HG03432 (cell line): ENCODE results near the gene PROKR2.

Experiments
- ATAC-seq: cut with Tn5 transposase; IDR thresholded peaks from one replicate; pipeline ENCODE4 v1.9.1; 2021; ENCODE audit warnings: mild to moderate bottlenecking, moderate library complexity; ENCODE audit not compliant: unreplicated experiment

The PROKR2 gene

DNA sequence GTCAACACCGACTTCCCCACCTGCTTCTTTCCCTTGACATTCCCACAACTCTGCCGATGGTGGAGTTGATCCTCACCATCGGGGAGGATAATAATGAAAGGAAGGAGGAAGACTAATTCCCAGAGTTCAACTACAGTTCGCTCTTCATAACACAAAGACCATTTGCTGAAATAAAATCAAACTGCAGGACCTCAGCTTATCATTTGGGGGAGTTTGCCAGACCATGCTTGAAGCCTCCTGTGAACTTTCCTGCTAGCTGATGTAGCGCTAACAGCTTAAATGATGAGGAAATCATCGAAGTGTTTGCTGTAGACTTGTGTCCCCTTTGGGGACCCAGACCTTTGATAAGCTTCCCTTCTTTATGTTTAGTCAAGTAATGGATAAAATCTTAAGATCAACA lies 26.2 kb downstream of the PROKR2 start:
- ATAC-seq: no peak

DNA sequence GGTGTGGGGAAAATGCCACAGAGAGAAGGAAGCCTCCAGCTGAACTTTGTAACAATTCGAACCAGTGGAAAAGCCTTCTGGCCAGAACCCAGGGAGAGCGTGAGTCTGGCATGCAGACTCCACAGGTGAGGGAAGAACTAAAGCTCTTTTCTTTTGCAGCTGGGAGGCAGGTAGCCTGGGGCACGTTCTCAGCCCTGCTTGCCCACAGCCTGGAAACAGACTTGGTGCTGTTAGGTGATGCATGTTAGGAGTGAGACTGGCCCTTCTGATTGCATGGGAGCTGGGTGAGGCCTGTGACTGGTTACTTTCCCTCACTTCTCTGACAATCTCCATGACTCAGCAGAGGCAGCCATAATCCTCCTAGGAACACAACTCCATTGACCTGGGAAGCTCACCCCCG lies 34.2 kb downstream of the PROKR2 start:
- ATAC-seq: no peak

DNA sequence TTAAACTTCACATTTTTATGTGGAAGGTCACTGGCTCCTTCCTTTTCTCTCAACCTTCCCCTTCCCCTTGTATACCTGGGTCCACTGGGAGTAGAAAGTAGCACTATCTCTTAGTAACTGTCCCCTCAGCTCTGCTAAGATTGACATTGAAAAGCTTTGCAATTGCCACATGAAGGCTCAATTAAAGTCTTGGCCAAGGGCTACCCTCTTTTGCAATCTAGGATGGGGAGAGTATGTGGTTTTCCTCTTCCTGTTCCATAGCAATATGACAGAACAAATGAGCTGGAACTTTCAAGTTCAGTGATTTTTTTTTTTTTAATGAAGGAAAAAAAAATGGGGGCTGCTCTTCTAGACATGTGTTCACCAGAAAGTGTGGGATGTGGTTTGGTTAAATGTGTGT lies 37.1 kb downstream of the PROKR2 start:
- ATAC-seq: no peak

DNA sequence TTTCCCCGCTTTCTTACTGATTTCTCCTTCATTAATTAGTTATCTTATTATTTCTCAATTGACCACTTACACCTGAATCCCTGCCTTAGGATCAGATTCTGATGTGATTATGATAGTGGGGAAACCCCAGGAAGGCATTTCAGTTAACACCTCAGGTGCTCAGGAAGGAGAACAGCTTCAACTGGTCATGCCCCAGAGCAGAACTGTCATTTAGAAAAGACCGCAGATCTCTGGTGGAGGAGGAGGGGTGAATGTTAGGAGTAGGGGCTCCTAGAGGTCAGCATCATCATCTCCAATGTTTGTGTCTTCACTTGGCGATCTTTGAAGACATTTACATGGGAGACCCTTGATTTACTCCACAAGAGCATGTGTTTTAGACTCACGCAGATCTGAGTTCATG lies 44.5 kb downstream of the PROKR2 start:
- ATAC-seq: no peak

DNA sequence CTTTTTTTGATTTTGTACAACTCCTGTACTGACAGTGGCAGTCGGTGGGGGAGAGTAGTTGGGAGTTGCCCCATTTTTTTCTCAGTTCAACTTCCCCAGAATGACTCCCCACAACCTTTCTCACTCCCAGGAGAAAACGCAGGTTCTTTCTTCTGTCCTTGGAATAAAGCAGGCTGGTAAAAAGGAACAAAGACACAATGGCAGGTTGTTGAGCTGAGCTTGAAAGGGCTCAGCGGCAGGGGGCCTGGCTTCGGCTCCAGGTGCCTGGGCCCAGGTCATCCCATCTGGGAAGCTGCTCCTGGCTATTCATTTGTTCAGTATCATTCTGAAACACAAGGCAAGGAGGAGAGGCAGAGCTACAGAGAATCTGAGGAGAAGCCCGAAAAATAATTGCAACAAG lies 46.2 kb downstream of the PROKR2 start:
- ATAC-seq: no peak

DNA sequence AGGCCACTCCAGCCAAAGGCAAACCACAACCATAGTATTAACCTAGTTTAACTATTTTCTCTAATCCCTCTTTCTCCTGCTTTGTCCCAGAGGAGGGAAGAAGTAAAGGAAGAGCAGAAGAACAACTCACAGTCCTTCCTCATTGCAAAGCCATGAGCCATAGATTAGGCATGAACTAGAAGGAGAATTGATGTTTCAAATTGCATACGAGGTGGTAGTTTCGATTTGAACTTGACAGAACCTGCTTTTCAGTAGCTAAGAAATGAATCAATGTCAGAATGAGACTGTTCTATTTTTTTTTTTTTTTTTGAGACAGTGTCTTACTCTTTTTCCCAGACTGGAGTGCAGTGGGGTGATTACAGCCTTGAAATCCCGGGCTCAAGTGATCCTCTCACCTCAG lies 48.3 kb downstream of the PROKR2 start:
- no peak for ATAC-seq

DNA sequence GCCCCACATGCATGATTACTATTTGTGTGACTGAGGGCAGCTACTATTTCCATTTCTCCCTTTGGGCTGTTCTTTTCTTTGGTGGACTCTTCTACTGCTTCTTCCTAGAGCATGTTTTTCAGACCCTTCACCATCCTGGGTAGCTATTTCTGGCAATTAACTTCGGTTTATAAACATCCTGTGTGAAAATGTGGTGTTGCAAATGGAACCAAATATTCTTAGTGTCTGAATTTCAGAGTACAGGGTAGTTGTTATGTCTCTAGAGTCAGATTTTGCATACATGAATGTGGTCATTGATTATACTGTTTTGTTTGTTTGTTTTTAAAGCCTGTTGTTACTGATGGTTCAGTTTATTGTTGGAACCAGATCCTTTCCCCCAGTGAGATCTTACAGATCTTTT lies 49.7 kb downstream of the PROKR2 start:
- ATAC-seq: no peak
